Bronchus fibroblast of lung (primary cell): ENCODE data around the gene IGBP1. TPM values are rescaled to one million over a fixed set of nuclear protein-coding genes. Genes with fewer than 3 reads are reported as not detected.

Source experiments
- total RNA-seq: library from RNA; depleted of rRNA; stranded (reverse); fragments of >200 nt; gene quantifications from 2 replicates; pipeline ENCODE4 v1.2.3, GENCODE V29; 2015

The IGBP1 gene
- 46.2 and 48.8 TPM in 2 replicates for total RNA-seq

DNA sequence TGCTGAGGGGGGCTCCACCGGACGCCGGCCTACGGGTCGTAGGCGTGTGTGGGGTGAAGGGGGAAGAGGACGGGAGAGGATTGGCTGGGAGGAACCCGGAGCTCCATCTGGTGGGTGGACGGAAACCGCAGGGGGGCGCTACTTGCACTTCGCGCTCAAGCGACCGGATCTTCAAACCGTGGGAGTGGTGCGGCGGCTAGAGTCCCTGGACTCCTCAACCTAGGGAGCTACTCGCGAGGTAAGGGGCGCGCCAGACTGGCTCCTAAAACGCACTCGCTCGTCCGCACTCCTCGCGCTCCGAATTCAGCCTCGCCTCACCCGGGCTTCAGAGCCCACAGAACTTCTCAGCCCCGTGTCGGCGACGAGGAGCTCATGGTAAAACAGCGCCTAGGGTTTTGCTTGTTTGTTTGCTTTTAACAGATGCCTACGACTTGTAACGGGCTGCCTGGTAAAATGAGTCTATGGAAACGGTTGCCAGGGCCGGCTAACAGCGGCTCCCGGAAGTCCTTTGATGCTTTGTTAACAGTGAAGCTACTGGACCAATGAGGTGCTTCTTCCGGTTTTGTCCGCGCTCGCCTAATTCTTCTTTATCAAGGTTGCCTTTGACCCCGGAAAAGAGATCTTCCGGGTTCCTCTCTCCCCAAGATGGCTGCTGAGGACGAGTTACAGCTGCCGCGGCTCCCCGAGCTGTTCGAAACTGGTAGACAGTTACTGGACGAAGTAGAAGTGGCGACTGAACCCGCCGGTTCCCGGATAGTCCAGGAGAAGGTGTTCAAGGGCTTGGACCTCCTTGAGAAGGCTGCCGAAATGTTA lies at the start of gene IGBP1:
Gene IGBP1 (plus strand): TSS at position 145 of the 813 bp plus-strand sequence. CDS start 501 bp downstream, at position 646.

DNA sequence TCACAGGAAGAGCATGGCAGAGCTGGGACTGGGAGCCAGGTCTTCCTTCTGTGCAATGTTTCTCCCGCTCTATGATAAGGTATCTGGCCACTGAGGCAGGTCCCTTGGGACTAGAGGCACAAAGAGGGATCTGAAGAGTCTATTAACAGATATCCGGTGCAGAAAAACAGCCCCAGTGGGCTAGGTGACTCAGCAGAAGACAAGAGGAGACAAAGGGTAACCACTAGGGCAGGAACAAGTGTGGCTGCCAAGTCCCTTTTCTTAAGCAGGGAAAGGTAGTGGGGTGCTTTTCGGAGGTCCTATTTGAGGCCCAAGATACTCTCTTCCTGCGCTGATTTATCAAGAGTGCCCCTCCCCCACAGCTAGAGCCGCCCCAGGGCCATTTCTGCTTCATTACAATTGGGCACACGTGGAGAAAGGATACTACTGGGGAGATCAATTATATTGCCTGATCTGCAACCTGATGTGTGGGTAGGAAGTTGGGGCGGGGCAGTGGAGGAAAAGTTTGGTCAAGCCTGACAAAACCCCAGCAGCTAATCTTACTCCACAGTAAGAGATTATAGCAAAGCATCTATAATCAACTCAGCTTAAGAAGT lies 43.8 kb downstream of the IGBP1 start, which contains the start of gene DGAT2L6:
Gene DGAT2L6 (plus strand): TSS at position 546 of the 596 bp plus-strand sequence. CDS start 100 bp downstream, outside the sequence.

Other genes starting within 250 kb of the IGBP1 start
- gene AWAT2, start 83.5 kb upstream of the IGBP1 start, total RNA-seq = not detected in 2 replicates
- not detected in 2 replicates for gene OTUD6A, start 71.0 kb upstream of the IGBP1 start, total RNA-seq
- not detected in 2 replicates for gene DGAT2L6, start 44.0 kb downstream of the IGBP1 start, total RNA-seq
- not detected in 2 replicates for gene AWAT1, start 101.2 kb downstream of the IGBP1 start, total RNA-seq
- 0.15 TPM in 1 of 2 replicates, not detected in the other for gene P2RY4, start 126.8 kb downstream of the IGBP1 start, total RNA-seq
- gene ARR3, start 134.9 kb downstream of the IGBP1 start, total RNA-seq = not detected in 2 replicates
- not detected in 2 replicates for gene RAB41, start 148.7 kb downstream of the IGBP1 start, total RNA-seq
- gene PDZD11, start 156.5 kb downstream of the IGBP1 start, total RNA-seq = 58.0 and 71.4 TPM in 2 replicates
- gene KIF4A, start 156.7 kb downstream of the IGBP1 start, total RNA-seq = 17.7 and 17.8 TPM in 2 replicates